HUES64 (cell line): ENCODE measurements around the gene HS3ST3A1.

Experiments used
- H3K27ac ChIP-seq: 2 replicates; pipeline ENCODE4 v1.7.0; 2013; ENCODE audit warnings: low read depth, low read length, inconsistent platforms
- H3K27me3 ChIP-seq: 2 replicates; pipeline ENCODE4 v1.6.1; 2013; ENCODE audit warnings: mild to moderate bottlenecking, low read length; ENCODE audit not compliant: insufficient read depth
- H3K36me3 ChIP-seq: 2 replicates; pipeline ENCODE4 v1.6.1; 2013; ENCODE audit warnings: mild to moderate bottlenecking, low read length; ENCODE audit not compliant: insufficient read depth
- H3K4me1 ChIP-seq: 2 replicates; pipeline ENCODE4 v1.6.1; 2013; ENCODE audit warnings: mild to moderate bottlenecking, low read length, moderate library complexity; ENCODE audit not compliant: insufficient read depth
- H3K4me3 ChIP-seq: 2 replicates; pipeline ENCODE4 v1.5.1; 2013; ENCODE audit warnings: mild to moderate bottlenecking, low read length, moderate library complexity
- H3K9ac ChIP-seq: 2 replicates; pipeline ENCODE4 v1.6.1; 2013; ENCODE audit warnings: mild to moderate bottlenecking, low read depth, low read length
- H3K9me3 ChIP-seq: 2 replicates; pipeline ENCODE4 v1.6.1; 2013; ENCODE audit warnings: low read depth, low read length; ENCODE audit not compliant: insufficient read depth
- WGBS: fragments of 150-250, 120-280 bp; methylation state at CpG from one replicate; pipeline ENCODE4 v1.1.7; 2013; ENCODE audit warnings: missing lambda C conversion rate; 5-methylcytosine and 5-hydroxymethylcytosine counted together

The HS3ST3A1 gene

DNA sequence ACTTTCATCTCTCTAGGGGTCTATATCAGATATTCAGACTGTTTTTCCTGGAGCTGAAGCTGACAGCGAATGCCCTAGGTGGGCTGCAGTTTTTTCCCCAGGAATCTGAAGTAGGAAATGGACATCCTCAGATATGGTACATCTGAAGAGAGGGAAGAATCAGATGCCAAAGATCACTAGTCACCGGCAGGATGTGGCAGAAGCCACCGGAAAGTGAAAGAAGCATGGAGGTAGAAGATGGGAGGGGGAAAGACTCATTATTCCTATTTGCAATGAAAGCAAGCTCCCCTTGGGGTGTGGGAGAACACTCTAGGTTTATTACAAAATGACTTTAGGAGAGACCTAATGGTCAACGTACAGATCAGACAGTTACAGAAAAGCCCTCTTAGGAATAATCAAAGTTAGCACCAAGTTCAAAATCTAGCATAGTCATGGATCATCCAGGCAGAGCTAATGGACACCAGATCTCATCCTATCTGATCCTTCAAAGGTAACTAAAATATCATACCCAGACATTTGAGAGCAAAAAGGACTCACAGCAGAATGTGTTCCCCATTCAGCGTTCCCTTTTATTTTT is 110.7 kb downstream of the HS3ST3A1 start:
- 87% methylated on average over 4 of the region's 5 CpGs for WGBS
- H3K27me3 ChIP-seq, result no peaks in the 10 kb centered on the region
- H3K9ac ChIP-seq, result no peak overlapping the region
- H3K36me3 ChIP-seq, result no peaks in the 10 kb centered on the region
- H3K9me3 ChIP-seq, result no peaks in the 10 kb centered on the region
- no peak overlapping the region for H3K4me3 ChIP-seq
- no peak overlapping the region for H3K27ac ChIP-seq
- H3K4me1 ChIP-seq, result no peaks in the 10 kb centered on the region; the same call in 1 of the 2 replicates

GRCh38 chr17:13490427-13490826 is 111.3 kb downstream of the HS3ST3A1 start:
- WGBS, result 91% methylated on average over 3 of the region's 3 CpGs
- no peaks in the 10 kb centered on the region; the same call in 1 of the 2 replicates for H3K4me1 ChIP-seq
- no peak overlapping the region for H3K9ac ChIP-seq
- H3K4me3 ChIP-seq, result no peak overlapping the region
- no peak overlapping the region for H3K27ac ChIP-seq
- no peaks in the 10 kb centered on the region for H3K9me3 ChIP-seq
- H3K27me3 ChIP-seq, result no peaks in the 10 kb centered on the region
- no peaks in the 10 kb centered on the region for H3K36me3 ChIP-seq

DNA sequence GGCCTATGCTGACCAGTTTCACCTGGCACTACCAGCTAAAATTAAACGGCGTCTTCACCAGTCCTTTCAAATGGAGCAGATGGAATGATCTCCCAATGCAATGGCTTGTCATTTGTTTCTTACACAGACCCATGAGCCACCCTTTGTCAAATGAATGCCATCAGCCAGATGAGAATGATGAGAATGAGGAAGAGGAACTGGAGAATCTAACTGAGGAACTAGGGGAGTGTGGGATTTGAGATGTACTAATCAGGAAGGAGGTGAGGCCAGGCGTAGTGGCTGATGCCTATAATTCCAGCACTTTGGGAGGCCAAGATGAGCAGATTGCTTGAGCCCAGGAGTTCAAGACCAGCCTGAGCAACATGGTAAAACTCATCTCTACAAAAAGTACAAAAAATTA is 116.4 kb downstream of the HS3ST3A1 start:
- 97% methylated on average over 3 of the region's 3 CpGs for WGBS
- Histone ChIP-seq H3K36me3 (no peaks in the 10 kb centered on the region), H3K4me3 (no peak overlapping the region), H3K27ac (no peak overlapping the region), H3K27me3 (no peaks in the 10 kb centered on the region), H3K4me1 (no peaks in the 10 kb centered on the region), H3K9me3 (peaks cover 18% of the 10 kb centered on the region), H3K9ac (no peak overlapping the region)

GRCh38 chr17:13484020-13484419 is 117.7 kb downstream of the HS3ST3A1 start:
- no peak overlapping the region for H3K27ac ChIP-seq
- 98% methylated on average over 4 of the region's 4 CpGs for WGBS
- H3K9ac ChIP-seq, result no peak overlapping the region

GRCh38 chr17:13480877-13481276 is 120.9 kb downstream of the HS3ST3A1 start:
- H3K9me3 ChIP-seq, result peaks cover 34% of the 10 kb centered on the region
- no peaks in the 10 kb centered on the region for H3K36me3 ChIP-seq

More at GRCh38 chr17:13484020-13484419, 117.7 kb downstream of the HS3ST3A1 start:
- Histone ChIP-seq H3K9me3 (peaks cover 30% of the 10 kb centered on the region), H3K4me3 (no peak overlapping the region), H3K4me1 (no peaks in the 10 kb centered on the region), H3K27me3 (no peaks in the 10 kb centered on the region), H3K36me3 (no peaks in the 10 kb centered on the region)

GRCh38 chr17:13478326-13478830 is 123.4 kb downstream of the HS3ST3A1 start:
- Histone ChIP-seq H3K36me3 (no peaks in the 10 kb centered on the region), H3K4me1 (no peaks in the 10 kb centered on the region), H3K4me3 (no peak overlapping the region), H3K27me3 (no peaks in the 10 kb centered on the region), H3K27ac (no peak overlapping the region), H3K9ac (no peak overlapping the region), H3K9me3 (peaks cover 34% of the 10 kb centered on the region)
- WGBS, result 100% methylated on average over 1 of the region's 2 CpGs

More at GRCh38 chr17:13480877-13481276, 120.9 kb downstream of the HS3ST3A1 start:
- Histone ChIP-seq H3K9ac (no peak overlapping the region), H3K4me1 (no peaks in the 10 kb centered on the region), H3K27me3 (no peaks in the 10 kb centered on the region), H3K27ac (no peak overlapping the region), H3K4me3 (no peak overlapping the region)

- Histone ChIP-seq H3K27me3 (no peaks in the 10 kb centered on the region), H3K9me3 (peaks cover 34% of the 10 kb centered on the region), H3K36me3 (no peaks in the 10 kb centered on the region), H3K9ac (no peak overlapping the region), H3K4me1 (no peaks in the 10 kb centered on the region), H3K4me3 (no peak overlapping the region), H3K27ac (no peak overlapping the region)
Observed at GRCh38 chr17:13477180-13477611, 124.5 kb downstream of the HS3ST3A1 start.

- Histone ChIP-seq H3K36me3 (no peaks in the 10 kb centered on the region), H3K9me3 (peaks cover 29% of the 10 kb centered on the region), H3K27ac (no peak overlapping the region), H3K27me3 (no peaks in the 10 kb centered on the region), H3K4me1 (no peaks in the 10 kb centered on the region), H3K4me3 (no peak overlapping the region), H3K9ac (no peak overlapping the region)
- WGBS, result 92% methylated on average over 1 of the region's 1 CpG
Observed at GRCh38 chr17:13476720-13477119, 125.0 kb downstream of the HS3ST3A1 start.

DNA sequence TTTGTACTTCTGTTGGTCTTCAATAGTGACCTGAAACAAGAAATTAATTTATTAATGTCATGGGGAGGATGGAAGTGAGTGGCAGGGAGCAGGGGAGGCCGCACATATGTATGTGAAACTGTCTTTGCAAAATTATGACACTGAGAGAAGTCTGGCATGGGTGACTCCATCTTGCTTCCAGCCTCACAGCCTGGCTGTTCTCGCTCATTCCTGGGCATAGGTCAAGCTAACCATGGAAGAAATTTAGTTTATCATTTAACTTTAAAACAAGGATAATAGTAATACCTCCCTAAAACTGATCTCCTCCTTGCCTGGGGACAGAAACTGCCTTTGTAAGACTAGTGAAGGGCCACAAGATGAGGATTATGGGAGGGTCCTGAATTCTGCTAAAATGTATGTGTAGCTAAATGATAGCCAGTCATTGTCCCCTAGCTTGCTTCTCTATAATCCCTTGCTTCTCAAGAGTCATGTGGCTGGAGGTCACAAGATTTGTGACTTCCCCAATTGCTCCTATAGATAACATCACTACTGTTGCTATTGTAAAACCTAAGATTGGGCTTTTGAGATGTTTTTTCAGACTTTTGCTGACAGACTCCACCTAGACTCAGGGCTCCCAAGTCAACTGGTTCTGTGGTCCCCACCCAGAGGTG is 126.0 kb downstream of the HS3ST3A1 start:
- H3K9ac ChIP-seq, result no peak overlapping the region
- 90% methylated on average over 2 of the region's 2 CpGs for WGBS
- H3K4me1 ChIP-seq, result no peaks in the 10 kb centered on the region

DNA sequence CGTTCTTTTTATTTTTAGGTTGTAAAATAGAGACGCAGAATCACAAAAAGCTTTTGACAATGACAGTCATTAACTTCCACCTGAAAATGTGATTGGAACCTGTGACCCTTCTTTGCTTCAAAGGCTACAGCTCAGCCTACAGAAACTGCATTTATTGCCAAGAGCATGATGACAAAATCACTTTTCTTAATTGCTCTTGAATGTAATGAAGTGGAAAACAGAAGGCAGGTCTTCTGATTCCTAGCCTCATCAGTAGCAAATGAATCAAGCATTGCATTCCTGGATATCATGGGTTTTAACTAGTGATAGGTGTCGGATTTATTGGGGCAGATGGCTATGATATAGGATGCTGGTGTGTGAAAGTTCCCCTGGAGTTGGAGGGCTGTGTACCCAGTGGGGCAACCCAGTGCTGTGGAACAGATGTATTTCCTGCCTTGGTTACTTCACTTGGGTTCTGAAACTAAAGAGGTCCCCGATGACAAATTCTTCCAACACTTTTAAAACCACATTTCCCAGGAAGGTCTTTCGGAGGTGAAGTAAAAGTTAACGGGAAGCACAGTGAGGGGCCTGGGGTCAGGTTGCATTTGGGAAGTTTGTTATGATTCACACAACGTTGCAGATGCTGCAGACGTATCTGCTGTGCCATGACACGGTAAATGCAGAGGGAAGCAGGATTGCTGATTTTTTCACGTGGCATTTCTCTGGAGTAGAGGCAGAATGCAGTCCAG is 127.5 kb downstream of the HS3ST3A1 start:
- Histone ChIP-seq H3K4me1 (no peaks in the 10 kb centered on the region), H3K27me3 (no peaks in the 10 kb centered on the region), H3K27ac (no peak overlapping the region), H3K9me3 (peaks cover 5% of the 10 kb centered on the region; the same call in 1 of the 2 replicates), H3K36me3 (no peaks in the 10 kb centered on the region), H3K9ac (no peak overlapping the region), H3K4me3 (no peak overlapping the region)
- WGBS, result 93% methylated on average over 9 of the region's 10 CpGs

More for the DNA sequence above, 126.0 kb downstream of the HS3ST3A1 start:
- no peak overlapping the region for H3K27ac ChIP-seq
- no peak overlapping the region for H3K4me3 ChIP-seq
- H3K36me3 ChIP-seq, result no peaks in the 10 kb centered on the region
- peaks cover 19% of the 10 kb centered on the region for H3K9me3 ChIP-seq
- no peaks in the 10 kb centered on the region for H3K27me3 ChIP-seq

DNA sequence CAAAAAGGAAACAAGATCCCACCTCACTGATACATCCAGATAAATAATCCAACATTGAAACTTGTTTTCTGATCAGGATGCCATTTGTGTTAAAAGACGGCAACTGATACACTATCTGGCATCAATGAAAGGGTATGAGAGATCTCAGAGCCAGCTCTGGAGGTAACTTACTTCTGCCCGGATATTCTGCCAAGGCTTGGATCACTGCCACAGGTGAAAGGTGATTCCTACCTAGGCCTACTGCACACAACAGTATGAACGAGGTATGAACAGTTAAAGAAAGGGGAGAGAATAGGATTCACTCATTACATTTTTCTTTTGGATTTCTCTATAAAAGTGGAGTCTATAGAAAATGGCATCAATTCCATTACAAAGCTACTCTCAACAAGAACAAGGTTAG is 136.1 kb downstream of the HS3ST3A1 start:
- H3K27me3 ChIP-seq, result no peaks in the 10 kb centered on the region
- no peak overlapping the region for H3K9ac ChIP-seq
- WGBS, result 96% methylated on average over 2 of the region's 3 CpGs
- H3K9me3 ChIP-seq, result no peaks in the 10 kb centered on the region
- no peak overlapping the region for H3K27ac ChIP-seq
- no peak overlapping the region for H3K4me3 ChIP-seq
- H3K4me1 ChIP-seq, result no peaks in the 10 kb centered on the region
- no peaks in the 10 kb centered on the region for H3K36me3 ChIP-seq
